Stimulated activated CD8-positive, alpha-beta memory T cell treated with anti-CD3 and anti-CD28 coated beads, Interleukin-2, amount 100 ng/mL, for 48 hours (primary cell): Measurements from ENCODE around the gene ZNF324B.
"Not testable (repeated sequence)": the region's sequence is repeated elsewhere in the genome, so short reads cannot be mapped to it uniquely, and the experiment has no call there.

Experiments
- DNase-seq, 2 donors: peaks; one replicate each; pipeline ENCODE4 v3.0.0-alpha.2; 2020; ENCODE audit warnings: low read depth in 2 of 2

ZNF324B gene

GRCh38 chr19:58453743-58454142 lies 2.3 kb downstream of the ZNF324B start:
- no peak for DNase-seq

GRCh38 chr19:58455306-58455705 lies 3.9 kb downstream of the ZNF324B start:
- DNase-seq: no peak

DNA sequence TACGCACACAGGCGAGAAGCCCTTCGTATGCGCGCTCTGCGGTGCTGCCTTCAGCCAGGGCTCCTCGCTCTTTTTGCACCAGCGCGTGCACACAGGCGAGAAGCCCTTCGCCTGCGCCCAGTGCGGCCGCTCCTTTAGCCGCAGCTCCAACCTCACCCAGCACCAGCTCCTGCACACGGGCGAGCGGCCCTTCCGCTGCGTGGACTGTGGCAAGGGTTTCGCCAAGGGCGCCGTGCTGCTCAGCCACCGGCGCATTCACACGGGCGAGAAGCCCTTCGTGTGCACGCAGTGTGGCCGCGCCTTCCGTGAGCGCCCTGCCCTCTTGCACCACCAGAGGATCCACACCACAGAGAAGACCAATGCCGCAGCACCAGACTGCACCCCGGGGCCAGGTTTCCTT lies 4.7 kb downstream of the ZNF324B start:
- DNase-seq: no peak

DNA sequence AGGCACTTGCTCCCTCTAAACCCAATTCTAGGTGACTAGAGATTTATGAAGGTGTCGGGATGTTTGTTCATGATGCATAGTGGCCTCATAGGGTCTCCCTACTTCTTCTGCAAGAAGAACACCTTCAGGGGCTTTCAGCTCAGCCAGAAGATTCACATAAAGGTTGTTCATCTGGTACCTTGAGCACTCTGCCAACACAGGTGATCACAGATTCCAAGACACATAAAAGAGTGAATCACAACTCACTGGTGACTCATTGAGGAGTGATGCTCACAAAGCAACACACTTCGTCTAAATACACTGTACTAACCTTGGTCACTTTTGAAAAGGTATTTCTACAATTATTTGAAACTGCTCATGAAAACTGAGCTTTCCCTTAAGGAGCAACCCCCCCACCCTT lies 8.6 kb downstream of the ZNF324B start:
- no peak for DNase-seq

GRCh38 chr19:58466089-58466759 lies 14.8 kb downstream of the ZNF324B start:
- no peak for DNase-seq

DNA sequence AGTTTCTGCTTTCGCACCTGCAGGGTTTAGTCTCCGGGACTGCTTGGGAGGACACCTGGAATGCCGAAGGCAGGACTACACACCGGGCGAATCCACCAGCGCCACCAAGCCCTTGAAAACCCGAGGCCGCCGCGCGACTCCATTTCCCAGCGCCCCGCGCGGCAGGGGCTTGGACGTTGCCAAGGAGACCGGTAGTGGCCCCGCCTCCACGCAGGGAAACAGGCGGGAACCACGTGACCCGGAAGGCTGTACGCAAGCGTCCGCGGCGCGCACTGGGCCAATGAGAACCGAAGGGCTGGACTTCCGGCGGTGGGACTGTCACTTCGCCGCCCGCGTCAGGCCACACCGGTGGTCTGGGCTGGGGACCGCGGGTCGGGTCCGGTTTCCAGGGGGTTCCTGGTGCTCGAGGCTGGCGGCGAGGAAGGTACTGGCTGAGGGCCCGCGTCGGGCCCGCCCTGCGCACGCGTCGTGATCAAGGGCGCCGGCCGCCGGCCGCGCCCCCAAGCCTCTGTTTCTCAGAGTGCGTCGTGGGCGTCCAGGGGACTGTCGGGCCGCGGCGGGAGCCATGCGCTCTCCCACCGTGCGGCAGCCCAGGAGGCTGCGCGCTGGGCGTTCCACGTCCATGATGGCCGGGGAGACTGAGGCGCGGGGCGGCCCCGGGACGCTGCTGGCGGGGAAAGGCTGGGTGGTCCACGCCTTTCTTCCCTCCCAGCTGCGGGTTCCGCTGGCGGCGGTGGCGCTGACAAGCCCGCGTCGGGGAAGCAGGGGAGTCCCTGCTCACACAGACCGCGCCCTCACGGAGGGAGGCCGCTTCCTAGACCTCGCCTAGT lies 15.6 kb downstream of the ZNF324B start, which contains the start of gene ZNF324:
Gene ZNF324 (plus strand): TSS at position 321 of the 830 bp plus-strand sequence. CDS start 2,106 bp downstream, outside the sequence.
- peak; percentile 97 for DNase-seq

DNA sequence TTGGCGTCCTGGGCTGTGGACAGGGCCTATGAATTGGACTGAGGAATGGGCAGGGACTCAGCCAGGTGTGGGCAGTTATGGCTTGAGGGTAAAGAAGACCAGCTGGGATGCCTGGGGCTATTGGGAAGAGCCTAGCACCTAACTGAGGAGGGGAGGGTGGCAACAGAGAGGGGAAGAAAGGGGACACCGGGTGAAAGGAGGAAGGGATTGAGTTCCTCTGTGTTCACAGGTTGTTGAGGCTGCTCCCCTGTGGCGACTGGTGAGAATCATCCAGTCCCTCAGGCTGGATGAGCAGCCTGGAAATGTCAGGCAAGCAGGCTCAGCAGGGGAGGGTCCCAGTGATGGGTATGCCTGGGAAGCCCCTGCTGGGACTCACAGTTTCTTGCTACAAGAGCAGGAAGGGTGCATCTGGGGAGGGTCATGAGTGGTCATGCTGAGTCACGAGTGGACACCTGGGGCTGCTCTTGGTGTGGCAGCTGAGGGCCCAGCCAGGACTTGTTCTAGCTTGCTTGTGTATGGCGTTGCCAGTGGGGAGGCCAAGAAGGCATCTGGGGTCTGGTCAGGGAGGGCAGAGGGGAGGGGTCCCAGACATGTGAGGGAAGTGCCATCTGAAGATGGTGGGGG lies 16.9 kb downstream of the ZNF324B start:
- DNase-seq: no peak

DNA sequence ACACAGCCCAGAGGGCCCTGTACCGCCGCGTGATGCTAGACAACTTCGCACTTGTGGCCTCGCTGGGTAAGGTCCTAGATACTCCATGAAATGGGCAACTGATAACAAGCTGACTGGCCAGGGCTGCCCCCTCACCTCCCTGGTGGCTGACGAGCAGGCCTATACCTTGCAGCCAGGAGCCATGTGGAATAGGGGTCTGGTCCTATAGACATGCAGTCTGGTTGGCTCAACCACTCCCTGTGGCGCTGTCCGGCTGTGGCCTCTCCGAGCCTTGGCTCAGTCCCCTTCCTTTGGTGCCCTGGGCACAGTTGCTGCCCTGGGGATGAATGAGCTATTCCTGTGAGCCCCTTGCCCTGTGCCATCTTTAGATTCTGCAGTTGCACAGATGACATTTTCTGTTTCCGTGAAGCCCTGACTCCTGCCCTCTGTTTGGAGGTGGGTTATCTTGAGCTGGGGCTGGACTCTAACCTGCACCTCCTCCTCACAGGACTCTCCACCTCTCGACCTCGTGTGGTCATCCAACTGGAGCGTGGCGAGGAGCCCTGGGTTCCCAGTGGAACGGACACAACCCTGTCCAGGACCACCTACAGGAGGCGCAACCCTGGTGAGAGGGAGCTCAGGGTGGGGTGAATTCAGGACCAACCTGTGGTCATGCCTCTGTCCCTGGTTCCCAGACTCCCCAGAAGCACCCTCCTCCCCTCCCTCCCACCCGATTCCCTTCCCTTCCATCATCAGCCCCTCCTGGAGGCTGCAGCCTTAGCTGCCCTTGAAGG lies 18.0 kb downstream of the ZNF324B start:
- DNase-seq: no peak

GRCh38 chr19:58470837-58471543 lies 19.6 kb downstream of the ZNF324B start:
- not testable (repeated sequence) for DNase-seq

DNA sequence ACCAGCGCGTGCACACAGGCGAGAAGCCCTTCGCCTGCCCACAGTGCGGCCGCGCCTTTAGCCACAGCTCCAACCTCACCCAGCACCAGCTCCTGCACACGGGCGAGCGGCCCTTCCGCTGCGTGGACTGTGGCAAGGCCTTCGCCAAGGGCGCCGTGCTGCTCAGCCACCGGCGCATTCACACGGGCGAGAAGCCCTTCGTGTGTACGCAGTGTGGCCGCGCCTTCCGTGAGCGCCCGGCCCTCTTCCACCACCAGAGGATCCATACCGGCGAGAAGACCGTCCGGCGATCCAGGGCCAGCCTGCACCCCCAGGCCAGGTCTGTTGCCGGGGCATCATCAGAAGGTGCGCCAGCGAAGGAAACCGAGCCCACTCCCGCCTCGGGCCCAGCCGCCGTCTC lies 20.3 kb downstream of the ZNF324B start:
- DNase-seq: no peak

DNA sequence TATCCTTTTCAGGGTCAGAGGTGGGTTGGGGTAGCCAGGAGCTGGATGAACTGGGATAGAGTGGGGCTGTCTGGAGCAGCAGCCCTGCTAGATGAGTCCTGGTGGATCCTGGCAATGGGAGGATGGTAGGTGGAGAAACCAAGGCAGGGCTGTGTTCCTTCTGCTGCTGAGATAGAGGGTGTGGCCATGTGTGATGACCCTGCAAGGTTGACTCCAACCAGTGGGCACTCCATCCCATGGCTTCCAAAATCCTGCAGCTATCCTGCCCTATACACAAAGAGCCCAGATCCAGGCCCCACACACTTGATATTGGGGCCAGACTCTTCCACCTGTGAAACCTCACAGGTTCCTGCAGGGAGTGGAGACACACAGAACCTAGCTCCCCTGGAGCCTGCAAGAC lies 22.4 kb downstream of the ZNF324B start:
- no peak for DNase-seq

GRCh38 chr19:58474291-58474996 lies 23.0 kb downstream of the ZNF324B start:
- DNase-seq: no peak

GRCh38 chr19:58474997-58475713 lies 23.7 kb downstream of the ZNF324B start:
- DNase-seq: no peak

GRCh38 chr19:58475714-58476497 lies 24.5 kb downstream of the ZNF324B start, which contains the start of gene ZNF446:
ZNF446 (plus strand) TSS chr19:58476352; CDS start chr19:58477219, 867 bp downstream.
- peak; percentile 91 for DNase-seq

GRCh38 chr19:58476498-58477015 lies 25.1 kb downstream of the ZNF324B start:
- DNase-seq: no peak

DNA sequence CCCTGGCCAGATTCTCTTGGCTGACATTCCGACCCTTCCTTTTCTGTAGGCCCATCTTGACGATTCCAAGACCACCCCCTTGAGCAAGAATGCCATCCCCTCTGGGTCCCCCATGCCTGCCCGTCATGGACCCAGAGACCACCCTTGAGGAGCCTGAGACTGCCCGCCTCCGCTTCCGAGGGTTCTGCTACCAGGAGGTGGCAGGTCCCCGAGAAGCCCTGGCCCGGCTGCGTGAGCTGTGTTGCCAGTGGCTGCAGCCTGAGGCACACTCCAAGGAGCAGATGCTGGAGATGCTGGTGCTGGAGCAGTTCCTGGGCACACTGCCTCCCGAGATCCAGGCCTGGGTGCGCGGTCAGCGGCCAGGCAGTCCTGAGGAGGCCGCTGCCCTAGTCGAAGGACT lies 25.7 kb downstream of the ZNF324B start:
- DNase-seq: no peak

DNA sequence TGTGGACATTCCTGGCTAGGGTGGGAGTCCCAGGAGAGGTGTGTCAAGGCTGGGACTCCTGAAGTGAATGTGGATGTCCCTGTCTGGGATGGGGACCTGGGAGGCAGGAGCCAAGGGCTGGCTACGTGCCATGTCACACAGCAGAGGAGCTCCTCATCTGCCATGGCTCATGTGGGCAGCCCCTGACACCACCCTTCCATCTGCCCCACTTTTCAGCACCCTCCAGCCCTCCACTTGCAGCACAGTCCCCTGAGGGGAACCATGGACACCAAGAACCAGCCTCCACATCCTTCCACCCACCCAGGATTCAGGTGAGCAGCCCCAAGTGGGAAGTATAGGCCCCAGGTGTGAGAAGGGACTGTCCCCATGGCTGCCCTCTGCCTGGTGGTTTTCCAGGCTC lies 26.4 kb downstream of the ZNF324B start:
- no peak for DNase-seq

DNA sequence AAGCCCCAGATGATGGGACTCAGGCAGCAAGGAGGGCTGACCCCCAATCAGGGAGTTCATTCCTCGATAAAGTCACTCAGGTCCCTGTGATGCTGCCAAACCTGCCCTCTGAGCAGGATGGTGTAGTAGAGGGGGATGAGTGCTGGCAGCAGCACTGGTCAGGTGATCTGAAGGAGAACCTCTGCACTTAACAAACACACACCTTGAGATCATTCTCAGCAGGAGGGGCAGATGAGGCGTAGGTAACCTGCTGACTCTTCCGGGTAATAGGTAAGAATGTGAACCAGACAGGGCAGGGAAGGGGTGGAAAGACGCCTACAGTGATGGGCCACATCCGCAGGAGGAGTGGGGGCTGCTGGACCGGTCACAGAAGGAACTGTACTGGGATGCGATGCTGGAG lies 27.9 kb downstream of the ZNF324B start:
- DNase-seq: no peak
